Measurements from ENCODE around the gene ARL1.

The ARL1 gene

GRCh38 chr12:101372431-101372830 lies 35.1 kb downstream of the ARL1 start:
- TF ChIP-seq CTCF (IDR thresholded peaks at IDR 0.05; ENCODE audit: borderline replicate concordance, insufficient read depth, low read depth, low read length) = no peak
- H3K4me3 ChIP-seq (ENCODE audit: low read depth, low read length) = no peak overlapping the region

GRCh38 chr12:101368016-101368415 lies 39.6 kb downstream of the ARL1 start:
- H3K4me3 ChIP-seq (ENCODE audit: low read depth, low read length) = no peak overlapping the region
- TF ChIP-seq CTCF (IDR thresholded peaks at IDR 0.05; ENCODE audit: borderline replicate concordance, insufficient read depth, low read depth, low read length) = no peak

- no peak overlapping the region for H3K4me3 ChIP-seq (ENCODE audit: low read depth, low read length)
- no peak for TF ChIP-seq CTCF (IDR thresholded peaks at IDR 0.05; ENCODE audit: borderline replicate concordance, insufficient read depth, low read depth, low read length)
Measured at GRCh38 chr12:101361455-101361854, 46.1 kb downstream of the ARL1 start.

- no peak for TF ChIP-seq CTCF (IDR thresholded peaks at IDR 0.05; ENCODE audit: borderline replicate concordance, insufficient read depth, low read depth, low read length)
- no peak overlapping the region for H3K4me3 ChIP-seq (ENCODE audit: low read depth, low read length)
Measured at GRCh38 chr12:101356794-101357193, 50.8 kb downstream of the ARL1 start.

GRCh38 chr12:101351682-101352081 lies 55.9 kb downstream of the ARL1 start:
- no peak overlapping the region for H3K4me3 ChIP-seq (ENCODE audit: low read depth, low read length)
- no peak for TF ChIP-seq CTCF (IDR thresholded peaks at IDR 0.05; ENCODE audit: borderline replicate concordance, insufficient read depth, low read depth, low read length)

GRCh38 chr12:101343893-101344292 lies 63.7 kb downstream of the ARL1 start:
- TF ChIP-seq CTCF (IDR thresholded peaks at IDR 0.05; ENCODE audit: borderline replicate concordance, insufficient read depth, low read depth, low read length) = no peak
- no peak overlapping the region for H3K4me3 ChIP-seq (ENCODE audit: low read depth, low read length)

Data from GM12875 (cell line).